HK-2 (cell line): ENCODE data around the gene HMGN5.
A peak's percentile ranks its signal among the peaks of the same experiment; 100 is the strongest.

Experiments used
- DNase-seq: peaks from one replicate; pipeline ENCODE4 v3.0.0-alpha.2; 2018; ENCODE audit not compliant: unreplicated experiment

HMGN5 gene, protein sequence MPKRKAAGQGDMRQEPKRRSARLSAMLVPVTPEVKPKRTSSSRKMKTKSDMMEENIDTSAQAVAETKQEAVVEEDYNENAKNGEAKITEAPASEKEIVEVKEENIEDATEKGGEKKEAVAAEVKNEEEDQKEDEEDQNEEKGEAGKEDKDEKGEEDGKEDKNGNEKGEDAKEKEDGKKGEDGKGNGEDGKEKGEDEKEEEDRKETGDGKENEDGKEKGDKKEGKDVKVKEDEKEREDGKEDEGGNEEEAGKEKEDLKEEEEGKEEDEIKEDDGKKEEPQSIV

DNA sequence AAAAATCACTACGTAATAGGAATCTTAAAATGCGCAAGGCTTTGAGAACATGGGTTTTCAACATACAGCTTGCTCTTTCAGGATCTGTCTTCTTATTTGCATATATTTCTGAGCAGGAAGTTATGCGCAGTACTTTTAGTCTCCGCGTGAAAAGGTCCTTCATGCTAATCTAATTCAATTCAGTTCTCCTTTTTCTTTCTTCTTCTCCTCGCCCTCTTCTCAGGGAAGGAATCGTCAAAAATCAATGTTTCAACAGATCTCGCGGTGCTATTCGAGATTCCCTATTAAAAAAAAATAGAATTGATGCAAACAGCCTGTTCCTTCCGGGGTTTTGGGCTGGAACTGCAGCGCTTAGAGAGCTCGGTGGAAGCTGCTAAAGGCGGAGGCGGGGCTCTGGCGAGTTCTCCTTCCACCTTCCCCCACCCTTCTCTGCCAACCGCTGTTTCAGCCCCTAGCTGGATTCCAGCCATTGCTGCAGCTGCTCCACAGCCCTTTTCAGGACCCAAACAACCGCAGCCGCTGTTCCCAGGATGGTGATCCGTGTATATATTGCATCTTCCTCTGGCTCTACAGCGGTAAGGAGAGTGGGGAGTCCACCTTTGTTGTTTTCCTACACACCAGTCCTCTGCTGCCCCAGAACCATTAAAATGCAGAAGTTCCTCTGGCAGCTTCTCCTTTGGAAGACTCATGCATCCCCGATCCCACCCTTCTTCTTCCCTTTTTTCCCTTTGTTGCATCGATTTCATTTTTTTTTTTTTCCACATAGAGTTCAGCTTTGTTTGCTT is at the start of gene HMGN5, which contains the start of gene SH3BGRL:
Gene HMGN5 (minus strand): TSS at position 243 of the 785 bp plus-strand sequence. CDS start 80,364 bp downstream, outside the sequence.
Gene SH3BGRL (plus strand): TSS at position 432 of the 785 bp plus-strand sequence. CDS start 99 bp downstream, at position 531.
- DNase-seq, result peak; percentile 74

DNA sequence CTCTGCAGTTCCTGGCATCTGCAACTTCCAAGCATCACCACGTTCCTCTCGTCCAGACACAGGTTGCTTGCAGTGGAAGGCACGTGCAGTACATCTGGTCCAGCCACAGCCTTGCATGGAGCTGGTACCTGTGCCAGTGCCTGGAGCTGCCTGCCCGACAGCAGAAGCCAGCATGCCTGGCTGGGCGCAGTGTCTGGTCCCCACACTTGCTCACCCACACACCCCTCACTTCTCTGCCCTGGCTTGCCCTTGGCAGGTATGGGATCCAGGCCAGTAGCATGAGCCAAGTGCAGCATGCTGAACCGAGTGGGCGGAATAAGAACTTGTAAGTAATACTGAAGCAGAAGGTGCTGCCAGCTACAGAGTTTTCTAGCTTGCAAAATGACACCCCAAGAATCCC is 40.0 kb upstream of the HMGN5 start:
- no peak for DNase-seq

DNA sequence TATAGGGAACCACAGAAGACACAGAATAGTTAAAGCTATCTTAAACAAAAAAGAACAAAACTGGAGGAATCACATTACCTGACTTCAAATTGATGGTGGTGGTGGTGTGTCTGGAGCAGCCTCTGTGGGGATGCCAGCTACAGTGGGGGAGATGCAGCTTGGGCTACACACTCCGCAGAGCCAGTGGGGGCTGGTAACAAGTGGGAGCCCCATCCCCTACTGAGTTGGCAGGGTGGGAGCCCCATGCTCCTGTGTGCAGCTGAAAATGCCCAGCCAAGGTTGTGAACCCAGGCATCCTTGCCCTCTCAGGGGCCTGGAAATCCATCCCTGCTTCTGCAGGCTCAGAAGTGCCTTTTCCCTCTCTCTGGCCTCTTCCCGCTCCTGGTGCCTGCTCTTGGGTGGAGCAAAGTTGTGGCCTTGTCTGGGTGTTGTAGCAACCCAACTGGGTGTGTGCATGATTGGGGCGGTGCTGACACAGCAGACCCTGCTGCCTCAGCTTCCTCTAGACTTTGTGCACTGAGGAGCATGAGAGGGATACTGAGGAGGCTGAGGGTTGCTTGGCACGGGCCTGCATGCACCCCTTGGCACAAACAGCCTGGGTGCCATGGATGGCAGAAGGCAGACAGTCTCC is 39.1 kb upstream of the HMGN5 start:
- no peak for DNase-seq

DNA sequence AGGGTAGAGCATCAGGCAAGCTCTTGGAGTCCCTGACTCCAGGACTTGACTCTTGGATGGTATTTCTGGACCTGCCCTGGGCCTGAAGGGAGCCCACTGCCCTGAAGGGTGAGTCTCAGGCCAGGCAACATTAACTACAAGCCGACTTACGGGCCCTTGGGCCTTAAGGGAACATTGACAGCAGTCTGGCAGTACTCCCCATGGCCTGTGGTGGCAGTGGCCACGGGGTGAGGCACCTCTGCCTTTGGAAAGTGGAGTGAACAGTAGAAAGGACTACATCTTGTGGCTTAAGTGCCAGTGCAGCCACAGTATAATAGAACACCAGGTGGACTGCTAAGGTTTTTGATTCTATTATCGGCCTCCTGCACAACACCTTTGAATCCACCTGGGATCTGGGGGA is 36.5 kb upstream of the HMGN5 start:
- no peak for DNase-seq

DNA sequence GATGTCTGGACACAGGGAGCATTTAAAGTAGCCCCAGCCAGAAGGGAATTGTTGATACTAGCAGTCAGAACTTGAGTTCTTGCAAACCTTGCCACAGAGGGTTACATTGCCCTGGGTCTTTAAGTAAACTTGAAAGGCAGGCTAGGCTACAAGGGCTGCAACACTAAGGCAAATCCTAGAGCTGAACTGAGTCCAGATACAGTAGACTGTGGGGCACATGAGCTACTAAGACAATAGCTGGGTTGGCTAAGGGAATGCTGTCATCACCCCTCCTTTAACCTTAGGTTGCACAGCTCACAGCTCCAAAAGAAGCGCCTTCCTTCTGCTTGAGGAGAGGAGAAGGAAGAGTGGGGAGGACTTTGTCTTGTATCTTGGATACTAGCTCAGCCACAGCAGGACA is 35.8 kb upstream of the HMGN5 start:
- no peak for DNase-seq

DNA sequence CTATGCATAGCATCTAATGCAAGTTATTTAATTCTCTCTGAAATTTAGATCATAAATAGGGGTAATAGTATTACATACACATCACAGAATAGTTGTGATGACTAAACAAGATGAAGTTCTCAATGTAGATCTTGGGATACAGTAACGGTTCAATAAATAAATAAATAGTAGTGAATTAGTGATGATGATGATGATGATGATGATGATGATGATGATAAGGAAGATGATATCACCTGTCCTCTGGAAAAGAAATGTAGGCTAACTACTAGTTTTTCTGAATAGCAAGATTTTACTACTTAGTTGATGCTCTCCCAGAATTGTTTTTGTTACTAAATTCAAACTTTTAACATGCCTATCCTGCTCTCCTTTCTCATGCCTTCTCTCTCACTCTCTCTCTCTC is 30.5 kb upstream of the HMGN5 start:
- DNase-seq, result no peak

DNA sequence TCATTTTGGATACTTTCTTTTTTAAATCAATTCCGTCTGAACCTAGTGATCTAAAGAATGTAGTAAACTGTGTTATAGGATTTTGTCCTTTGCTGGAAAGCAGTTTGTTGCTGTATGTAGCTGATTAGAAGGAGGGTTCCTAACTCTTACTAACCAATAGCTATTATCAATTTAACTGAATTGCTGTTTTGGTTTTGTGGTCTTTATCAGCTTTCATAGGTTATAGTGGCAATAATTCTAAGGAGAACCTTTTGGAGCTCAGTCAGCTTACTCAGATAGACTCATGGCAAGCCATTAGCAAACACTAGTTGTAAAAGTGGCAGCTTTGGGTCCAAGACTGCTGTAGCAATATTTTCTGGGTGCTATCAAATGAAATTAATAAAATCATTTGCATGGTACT is 29.8 kb upstream of the HMGN5 start:
- DNase-seq, result no peak

DNA sequence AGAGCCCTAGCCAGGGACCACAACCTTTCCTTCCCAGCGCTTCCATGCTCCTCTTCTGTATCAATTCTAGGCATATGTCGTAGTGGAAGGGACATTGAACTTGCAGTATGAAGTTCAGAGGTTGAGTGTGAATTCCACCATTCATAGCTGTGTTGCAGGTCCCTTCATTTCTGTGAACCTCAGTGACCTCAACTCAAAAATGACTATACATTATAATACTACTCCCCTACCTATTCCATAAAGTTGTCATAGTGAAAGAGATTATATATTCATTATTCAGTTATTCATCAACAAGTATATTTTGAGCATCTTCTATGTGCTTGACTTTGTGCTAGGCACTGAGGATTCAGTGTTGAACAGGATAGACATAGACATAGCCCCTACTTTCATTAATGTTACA is 28.2 kb upstream of the HMGN5 start:
- DNase-seq, result no peak

DNA sequence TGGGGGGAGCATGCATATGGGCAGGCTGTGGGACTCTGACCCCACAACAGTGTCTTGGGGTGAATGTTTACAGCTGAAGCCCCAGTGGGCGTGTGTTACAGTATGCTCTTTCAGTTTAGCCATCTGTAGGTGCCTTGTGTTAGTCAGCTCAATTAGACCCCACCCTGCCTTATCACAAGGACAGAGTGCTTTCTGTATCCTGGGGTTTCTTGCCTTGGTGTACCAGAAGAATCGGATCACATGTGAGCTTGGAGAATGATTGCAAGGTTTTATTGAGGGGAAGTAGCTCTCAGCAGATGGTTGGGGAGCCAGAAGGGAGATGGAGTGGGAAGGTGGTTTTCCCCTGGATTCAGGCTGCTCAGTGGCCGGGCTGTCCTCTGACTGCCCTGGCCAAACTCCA is 27.5 kb upstream of the HMGN5 start:
- no peak for DNase-seq

DNA sequence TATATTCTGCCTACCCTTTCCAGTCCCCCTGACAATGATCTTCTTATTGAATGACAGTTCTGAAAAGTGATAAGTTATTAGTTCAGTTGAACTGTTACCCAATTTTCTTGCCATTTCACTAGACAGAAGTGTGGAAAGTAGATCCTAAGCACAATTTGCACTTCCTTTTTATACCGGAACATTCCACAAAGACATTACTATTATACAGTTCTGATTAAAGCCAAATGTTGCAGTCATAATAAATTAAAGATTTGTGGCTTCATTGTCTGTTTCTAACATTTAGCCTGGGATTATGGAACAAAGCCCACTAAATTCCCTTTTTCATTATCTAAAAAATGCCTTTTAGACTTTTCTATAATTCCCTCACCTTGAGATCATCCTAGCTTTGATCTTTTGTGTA is 14.0 kb upstream of the HMGN5 start:
- DNase-seq, result no peak

DNA sequence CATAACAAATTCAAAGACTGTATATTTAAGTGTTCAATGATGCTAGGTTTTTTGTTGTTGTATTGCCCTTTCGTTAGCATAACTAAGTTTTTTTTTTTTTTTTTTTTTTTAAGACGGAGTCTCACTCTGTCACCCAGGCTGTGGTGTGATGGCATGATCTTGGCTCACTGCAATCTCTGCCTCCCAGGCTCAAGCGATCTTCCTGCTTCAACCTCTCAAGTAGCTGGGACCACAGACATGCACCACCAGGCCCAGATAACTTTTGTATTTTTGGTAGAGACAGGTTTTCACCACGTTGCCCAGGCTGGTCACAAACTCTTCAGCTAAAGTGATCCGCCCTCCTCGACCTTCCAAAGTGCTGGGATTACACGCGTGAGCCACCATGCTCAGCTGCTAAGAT is 7.2 kb upstream of the HMGN5 start:
- DNase-seq, result no peak

DNA sequence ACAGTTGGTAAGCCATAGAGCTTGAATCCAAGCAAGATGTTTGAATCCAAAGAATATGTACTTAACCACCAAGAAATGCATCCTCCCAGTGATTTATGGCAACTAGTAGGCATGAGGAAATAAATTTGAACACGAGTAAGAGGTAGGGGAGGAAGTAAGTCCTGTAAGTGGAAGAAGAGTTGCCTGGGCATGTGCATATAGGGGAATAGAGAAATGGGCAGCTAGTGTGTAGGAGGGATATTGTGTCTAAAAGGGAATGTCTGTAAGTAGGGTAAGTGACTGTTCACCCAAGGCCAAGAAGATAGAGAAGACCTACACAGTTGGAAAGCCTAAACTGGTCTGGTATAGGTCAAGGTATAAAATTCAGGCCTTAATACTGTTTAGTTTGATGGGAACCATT is 4.8 kb upstream of the HMGN5 start:
- DNase-seq, result no peak

DNA sequence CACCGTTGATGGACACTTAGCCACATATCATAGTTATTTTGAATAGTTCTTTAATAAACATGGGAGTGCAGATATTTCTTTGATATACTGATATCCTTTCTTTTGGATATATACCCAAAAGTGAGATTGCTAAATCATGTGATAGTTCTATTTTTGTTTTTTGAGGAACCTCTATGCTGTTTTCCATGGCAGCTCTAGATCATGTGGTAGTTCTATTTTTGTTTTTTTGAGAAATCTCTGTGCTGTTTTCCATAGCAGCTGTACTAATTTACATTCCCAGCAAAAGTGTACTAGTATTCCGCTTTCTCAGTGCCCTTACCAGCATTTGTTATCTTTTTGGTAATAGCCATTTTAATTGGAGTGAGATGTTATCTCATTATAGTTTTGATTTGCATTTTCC is 3.8 kb upstream of the HMGN5 start:
- no peak for DNase-seq

DNA sequence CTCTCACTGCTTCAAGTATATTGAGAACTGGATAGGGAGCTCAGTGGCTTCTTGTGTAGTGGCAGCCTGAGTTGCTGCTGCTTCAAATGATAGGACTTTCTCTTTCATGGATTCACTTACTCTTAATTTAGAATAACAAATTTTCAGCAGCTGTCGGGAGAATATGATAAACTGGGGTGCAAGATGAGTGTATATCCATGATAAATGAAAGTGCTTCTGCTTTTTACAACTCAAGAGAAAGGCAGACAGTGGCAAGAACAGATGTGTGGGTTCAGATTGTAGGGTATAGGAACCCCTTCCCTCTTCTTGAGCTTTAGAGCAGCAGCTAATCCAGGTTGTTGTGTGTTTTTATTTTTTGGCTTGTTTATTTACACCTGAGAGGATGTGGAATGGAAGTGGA is 1.2 kb upstream of the HMGN5 start:
- DNase-seq, result no peak

DNA sequence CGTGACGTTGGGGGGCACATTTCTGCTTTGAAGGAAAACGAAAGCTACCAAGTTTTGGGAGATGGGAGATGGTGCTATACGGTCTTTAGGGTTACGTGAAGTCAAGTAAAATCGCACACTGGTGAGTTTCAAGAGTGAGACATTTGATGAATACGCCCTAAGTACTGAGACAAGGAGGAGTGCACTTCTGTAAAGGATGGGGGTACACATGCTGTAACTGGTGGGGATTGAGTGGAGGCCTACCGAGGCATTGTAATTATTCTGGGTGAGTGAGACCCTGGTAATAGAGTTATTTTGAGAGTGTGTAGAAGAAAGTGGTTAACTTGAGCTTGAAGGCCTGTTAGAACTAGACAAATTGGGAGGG is 725 bp upstream of the HMGN5 start:
- no peak for DNase-seq

DNA sequence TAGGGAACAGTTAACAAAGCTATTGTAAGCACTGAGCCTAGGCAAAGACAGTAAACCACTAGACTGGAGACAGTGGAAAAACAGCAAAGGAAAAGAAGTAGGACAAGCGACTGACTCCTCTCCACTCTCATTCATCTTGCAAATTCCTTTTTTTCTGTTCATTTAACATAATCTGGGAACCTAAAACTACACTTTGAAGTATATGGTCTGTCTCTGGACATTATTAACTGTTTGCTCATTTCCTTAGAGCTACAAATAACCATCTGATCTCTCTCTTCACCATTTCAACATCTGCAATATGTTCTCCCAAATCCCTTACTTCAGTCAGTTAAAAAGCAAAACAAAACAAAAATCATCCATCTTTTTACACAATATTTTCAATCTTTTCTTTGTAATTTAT is 642 bp downstream of the HMGN5 start:
- no peak for DNase-seq

DNA sequence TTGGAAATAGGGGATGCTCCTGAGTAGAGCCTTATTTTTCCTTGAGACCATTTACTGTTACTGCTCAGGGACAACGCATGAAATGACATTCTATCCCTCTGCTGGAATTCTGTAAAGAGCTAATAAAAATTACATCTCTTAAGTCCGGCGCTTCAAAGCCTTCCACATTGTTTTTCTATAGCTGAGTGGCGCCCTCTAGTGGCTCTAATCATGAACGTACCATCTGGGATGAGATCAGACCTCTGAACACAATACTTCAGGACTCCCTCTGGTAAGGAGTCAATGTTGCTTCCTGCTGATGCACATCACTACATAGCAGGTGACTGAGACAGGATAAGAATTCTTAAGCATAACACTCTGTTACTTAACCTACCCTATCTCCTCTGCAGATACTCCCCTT is 6.0 kb downstream of the HMGN5 start:
- DNase-seq, result peak; percentile 49

DNA sequence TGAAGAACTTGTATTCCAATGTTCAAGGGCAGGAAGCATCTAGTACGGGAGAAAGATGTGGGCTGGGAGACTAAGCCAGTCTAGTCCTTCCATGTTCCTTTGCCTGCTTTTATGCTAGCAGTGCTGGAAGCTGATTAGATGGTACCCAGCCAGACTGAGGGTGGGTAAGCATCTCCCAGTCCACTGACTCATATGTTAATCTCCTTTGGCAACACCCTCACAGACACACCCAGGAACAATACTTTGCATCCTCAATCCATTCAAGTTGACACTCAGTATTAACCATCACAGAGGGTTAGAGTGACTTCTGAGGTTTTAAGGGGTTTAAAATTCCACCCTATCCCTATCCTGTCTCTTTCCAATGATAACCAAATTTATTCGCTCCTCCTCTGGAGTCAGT is 6.5 kb downstream of the HMGN5 start:
- DNase-seq, result no peak

DNA sequence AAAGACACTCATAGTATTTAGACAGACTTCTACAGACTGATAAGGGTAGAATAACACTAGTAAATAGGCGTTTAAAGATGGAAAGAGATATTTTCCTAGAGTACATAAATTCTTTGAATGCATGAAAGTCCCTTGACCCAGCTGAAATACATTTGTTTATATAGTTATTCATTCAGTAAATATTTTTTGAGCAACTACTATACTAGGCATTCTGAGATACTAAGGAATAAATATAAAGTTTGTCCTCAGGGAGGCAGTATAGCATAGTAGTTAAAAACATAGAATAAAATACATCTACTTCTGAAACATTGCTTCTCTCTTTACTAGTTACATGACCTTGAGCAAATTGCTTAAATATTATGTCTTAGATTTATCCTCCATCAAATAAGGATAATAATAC is 27.4 kb downstream of the HMGN5 start:
- no peak for DNase-seq

DNA sequence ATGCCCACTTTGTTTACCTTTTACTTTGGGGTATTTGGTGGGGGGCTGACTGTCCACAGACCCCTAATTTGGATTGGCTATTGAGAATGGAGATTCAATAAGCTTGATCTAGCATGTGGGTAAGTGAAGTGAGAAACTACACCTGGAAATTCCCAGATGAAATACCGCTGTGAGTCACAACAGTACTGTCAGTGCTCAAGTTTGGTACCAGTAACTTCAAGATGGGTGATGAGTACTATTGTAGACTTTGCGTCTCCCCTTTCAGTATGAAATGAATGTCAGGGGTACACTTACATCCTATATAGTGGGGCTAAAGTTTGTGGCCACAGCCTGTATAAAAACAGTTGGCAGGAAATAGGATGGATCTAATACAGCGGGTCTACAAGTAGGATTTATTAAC is 33.3 kb downstream of the HMGN5 start:
- DNase-seq, result no peak

DNA sequence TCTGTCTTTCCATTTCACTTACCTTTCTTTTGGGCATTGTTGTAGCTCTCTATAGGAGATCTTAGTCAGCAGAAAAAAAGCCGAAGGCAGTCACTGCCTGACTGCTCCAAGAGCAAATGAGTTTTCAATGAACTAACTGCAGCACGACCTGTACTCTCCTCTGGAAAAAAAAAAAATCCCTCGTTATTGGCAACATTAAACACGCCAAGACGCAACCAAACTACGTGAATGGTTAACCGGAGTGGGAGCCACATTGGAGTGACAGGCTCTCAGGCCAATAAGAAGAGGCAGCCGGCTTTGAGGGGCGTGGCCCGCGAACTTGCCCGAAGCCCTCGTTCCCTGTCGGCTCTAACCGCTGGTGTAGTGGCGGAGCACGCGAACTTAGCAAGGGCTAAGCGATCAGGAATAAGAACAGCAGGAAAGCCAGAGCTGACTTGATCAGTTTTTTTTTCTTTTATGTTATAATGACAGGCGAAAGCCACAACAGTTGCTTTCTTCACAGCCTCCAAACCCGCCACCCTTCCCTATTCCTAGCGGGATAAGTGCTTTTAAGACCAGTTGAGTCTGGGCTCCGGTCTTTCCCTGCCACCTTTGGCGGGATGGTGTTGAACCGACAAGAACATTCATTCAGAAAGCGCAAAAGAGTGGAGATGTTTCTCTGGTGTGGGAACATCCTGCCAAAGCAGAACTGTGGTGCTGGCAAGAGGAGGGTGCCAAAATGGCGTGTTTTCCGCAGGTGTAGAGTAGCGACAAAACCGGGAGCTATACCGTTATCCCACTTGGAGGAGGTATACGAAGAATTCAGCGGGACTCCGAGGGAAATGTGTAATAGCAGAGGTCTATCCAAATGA is 80.0 kb downstream of the HMGN5 start:
- DNase-seq, result peak; percentile 90

DNA sequence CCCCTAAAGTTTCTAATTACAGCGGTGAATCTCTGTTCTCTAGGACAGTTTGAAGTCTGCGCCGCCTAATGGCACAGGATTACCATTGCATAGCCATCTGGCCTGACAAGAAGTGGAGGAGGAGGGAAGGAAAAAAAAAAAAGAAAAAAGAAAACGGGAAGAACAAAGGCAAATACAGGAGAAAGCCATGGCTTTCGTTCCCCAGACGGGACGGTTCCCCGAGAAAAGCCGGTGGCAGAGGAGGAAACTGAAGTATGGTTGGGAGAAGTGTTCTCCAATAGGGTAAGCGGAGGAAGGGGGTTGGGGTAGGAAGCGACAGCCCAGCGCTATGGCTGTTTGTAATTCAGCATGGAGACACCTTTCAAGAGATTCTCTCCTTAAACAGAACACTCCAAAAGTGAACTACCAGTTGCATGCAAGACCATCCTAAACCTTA is 80.8 kb downstream of the HMGN5 start:
- peak; percentile 26 for DNase-seq
